Skin of body (tissue), 2 donors: Measurements from ENCODE around the gene RSPO1. TPM values are rescaled to one million over a fixed set of nuclear protein-coding genes. Genes with fewer than 3 reads are reported as not detected.
"Not testable (repeated sequence)": the region's sequence is repeated elsewhere in the genome, so short reads cannot be mapped to it uniquely, and the experiment has no call there.

Source experiments
- DNase-seq: peaks from one replicate; lab custom pipeline; 2025; lab: John Stamatoyannopoulos, UW
- total RNA-seq: library from RNA; depleted of rRNA; stranded (reverse); fragments of >200 nt; gene quantifications from one replicate; pipeline ENCODE4 v1.2.3, GENCODE V29; 2014

The RSPO1 gene
- total RNA-seq: 10.4 TPM

- no peak for DNase-seq
Observed at GRCh38 chr1:37634244-37634991, at the start of gene RSPO1. RSPO1 (minus strand) TSS chr1:37634892; CDS start chr1:37629661, 5,231 bp downstream.

- not testable (repeated sequence) for DNase-seq
Observed at GRCh38 chr1:37684182-37684581, 49.5 kb upstream of the RSPO1 start.

DNA sequence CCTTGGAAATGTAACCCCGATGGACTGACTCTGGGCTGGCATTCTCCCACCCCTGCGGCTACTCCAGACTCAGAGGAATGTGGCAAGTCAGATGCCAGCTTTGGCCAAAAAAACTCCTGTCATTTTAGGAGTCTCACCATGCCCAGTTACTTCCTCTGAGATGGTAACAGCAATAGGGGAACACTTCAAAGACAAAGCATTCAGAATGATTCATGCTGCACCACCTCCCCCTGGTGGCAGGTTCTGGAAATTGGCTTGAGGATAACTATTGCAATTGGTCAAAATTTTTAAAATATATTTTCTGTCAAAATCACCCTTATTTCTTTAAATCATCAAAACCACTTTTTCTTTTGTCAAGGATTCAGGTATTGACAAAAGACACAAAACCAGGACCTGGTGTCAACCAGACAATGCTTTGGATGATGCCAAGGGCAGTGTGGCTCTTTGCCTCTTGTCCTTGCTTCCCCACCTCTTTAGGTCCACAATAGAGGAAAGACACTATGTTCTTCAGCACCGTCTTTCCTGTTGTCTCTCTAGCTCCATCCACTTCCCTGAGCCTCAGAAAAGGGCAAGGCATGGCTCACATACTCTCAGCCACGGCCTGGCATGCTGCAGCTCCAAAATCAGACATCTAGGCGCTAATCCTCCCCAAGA is 47.8 kb upstream of the RSPO1 start:
- DNase-seq: peak; percentile 47

DNA sequence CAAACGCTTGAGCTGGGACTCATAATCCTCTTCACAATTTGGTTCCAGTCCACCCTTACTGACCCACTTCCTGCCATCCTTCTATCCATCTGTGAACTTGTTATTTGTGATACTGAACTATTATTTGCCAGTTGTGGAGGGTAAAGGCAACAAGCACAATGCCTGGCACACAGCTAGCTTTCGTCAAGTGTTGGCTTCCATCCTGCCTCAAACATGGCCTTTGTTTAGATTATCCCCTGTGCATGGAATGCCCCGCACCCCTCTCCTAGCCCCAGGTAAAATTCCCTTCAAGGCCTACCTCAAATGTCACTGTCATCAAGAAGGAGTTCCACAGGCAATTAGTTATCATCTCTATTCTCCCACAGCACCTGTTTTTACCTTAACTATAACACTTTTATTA is 46.2 kb upstream of the RSPO1 start:
- no peak for DNase-seq

GRCh38 chr1:37677808-37678207 is 43.1 kb upstream of the RSPO1 start:
- no peak for DNase-seq

GRCh38 chr1:37677143-37677439 is 42.4 kb upstream of the RSPO1 start:
- DNase-seq: no peak

DNA sequence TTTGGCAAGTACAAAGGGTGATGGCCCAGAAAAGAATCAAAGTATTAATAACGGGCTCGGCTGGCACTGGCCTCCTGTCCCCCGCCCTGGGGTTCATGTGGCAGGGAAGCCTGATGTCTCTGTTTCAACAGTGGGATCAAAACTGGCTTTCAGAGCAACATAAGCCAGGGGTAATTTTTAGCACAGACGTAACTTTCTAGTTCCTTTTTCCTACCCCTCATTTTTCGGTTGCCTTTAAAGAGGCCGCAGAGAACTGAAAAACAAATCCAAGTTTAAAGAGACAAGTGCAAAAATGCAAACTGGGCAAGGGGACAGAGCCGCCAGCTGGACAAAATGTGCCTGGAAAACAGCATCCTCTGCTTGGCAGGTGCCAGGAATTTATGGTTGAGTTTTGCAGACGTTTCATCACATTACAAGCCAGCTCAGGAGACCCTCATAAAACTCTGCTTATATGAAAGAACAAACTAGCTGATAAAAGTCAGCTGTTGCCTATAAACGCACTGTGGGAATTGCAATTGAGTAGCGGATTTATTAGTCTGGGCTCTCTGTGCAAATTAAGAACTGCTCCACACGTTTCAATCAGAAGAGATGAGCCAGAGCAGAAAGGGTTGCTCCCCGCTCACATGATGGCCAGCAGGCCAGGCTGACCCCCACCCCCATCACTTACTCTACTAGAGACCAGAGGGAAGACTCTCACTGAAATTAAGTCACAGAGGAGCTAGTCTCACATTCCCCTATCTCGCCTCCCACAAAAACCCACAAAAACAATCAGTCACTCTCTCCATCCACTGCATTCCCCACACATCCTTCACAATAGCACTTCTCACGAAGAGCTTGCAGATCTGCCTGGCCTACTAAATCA is 41.8 kb upstream of the RSPO1 start:
- DNase-seq: peak; percentile 90

GRCh38 chr1:37673920-37674319 is 39.2 kb upstream of the RSPO1 start:
- no peak for DNase-seq

DNA sequence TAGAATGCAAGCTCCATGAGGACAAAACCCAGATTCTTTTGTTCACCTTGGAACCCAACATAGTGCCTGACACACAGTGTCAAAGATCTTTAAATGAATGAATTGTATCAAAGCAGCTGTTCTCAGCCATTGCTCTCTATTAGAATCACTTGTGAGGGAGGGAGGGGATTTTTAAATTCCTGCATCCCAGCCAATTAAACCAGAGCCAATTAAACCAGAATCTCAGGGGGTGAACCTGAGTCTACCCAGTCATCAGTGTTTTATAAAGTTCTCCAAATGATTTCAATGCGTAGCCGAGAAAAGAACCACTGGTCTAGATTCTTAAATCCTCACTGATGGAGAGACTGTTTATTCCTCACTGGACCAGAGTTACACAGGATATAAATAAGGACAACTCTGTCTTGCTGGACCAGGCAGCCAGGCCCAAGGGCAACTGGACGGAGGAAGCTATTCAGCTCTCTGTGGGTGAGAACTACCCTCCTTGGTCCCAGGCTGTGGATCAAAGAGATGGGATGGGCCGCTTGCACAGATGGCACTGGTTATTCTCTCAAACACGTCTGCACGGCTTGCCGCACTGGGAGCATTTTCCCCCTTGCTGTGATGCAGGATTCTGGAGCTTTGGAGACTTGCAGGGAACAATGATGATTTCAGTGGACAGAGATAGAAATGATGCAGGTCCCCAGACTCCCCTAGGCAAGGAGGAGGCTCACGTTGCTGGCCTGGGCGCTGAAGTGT is 37.6 kb upstream of the RSPO1 start:
- no peak for DNase-seq

DNA sequence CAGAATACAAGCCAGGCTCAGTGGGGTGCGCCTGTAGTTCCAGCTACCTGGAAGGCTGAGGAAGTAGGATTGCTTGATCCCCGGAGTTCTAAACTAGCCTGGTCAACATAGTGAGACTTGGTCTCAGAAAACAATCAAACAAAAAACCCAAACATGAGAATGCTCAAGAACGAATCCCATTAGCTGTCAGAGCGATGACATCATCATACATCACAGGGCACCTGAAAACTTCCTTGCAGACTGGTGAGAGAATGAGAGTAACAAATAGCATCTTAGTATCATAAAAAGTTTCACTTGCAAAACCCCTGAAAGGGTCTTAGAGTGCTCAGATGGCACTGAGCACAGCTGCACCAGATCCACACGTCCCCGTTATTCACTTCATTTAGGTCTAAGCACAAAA is 36.6 kb upstream of the RSPO1 start:
- DNase-seq: no peak

DNA sequence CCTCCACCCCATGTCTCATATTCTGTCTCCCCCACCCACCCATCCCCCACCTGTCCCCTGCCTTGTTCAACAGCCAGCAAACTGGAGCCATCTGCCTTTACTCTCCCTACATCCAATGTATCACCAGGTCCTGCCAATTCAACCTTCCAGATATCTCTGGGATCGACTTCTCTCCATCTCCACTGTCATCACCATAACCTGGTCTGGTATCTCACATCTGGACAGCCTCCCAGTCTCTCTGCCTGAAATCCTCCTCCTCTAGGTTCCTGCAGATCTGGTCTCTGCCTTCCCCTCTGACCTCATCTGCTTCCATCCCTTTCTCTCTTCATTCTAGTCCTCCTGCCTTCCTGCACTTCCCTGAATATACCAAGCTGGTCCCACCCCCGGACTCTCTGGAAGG is 35.4 kb upstream of the RSPO1 start:
- DNase-seq: no peak

GRCh38 chr1:37667023-37667671 is 32.5 kb upstream of the RSPO1 start:
- DNase-seq: peak; percentile 33

DNA sequence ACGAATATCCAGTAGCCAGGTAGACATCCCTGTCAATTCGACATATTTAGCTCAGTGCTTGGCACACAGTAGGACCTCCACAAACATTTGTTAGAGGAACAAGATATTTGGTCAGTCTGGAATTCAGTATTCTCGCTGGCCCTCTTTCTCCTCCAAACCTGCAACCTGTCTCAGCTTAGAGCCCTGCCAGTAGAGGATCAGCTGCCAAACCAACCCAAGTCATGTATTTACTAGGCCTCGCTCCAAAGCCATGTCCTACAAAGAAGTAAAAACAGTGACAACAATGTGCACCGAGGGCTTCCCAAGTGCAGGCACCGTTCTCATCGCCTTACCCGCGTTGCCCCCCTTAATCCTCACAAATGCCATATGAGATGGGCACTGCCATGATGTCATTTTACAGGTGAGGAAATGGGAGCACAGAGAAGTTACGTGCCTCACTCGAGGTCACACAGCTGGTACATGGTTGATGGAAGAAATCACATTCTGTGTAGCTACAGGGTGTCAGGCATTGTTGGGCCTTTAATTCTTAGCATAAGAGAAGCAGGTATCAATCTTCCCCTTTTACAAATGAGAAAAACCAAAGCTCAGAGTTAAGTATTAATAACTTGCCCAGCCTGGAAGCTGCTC is 31.7 kb upstream of the RSPO1 start:
- no peak for DNase-seq

DNA sequence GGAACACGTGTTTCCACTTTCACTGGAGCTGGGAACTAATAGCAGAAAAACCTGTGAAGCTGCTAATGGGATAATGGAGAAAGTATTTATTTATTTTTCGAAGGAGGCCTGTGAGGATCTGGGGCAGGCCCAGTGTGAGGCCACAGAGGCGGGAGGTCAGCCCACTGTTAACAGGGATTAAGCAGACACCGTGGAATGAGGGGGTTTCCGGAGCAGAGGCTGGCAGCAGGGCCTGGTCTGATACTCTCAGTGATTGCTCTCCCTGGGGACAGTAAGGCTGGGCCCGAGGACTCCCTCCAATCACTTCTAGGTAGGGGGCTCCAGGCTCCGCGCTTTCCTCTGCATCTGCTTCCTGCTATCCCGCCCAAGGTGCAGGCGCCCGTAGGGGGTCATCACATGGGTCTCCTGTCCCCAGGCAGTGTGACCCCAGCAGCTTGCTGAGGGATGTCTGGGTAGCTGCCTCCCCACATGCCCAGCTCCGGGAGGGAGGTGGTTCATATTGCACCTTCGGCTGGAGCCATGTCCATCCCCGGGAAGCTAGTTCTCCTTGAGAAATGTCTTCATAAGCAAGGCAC is 28.8 kb upstream of the RSPO1 start:
- no peak for DNase-seq

GRCh38 chr1:37662031-37662755 is 27.5 kb upstream of the RSPO1 start:
- no peak for DNase-seq

DNA sequence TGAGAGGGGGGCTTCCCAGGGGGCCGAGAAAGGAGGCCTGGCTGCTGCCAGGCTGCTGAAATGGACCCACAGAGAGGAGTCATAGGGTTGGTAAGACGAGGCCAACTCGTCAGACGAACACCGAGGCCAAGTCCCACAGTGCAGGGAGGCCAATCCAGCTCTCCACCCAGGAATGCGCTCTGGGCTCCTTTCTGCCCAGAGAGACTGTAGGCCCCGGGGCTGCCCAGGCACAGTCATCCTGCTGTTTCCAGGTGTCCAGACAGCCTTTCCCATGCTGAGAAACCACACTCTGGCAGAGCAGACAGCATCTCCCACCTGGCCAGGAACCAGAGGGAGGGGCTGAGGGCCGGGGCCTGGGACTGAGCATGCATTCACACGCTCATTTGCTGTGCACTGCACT is 26.7 kb upstream of the RSPO1 start:
- no peak for DNase-seq

DNA sequence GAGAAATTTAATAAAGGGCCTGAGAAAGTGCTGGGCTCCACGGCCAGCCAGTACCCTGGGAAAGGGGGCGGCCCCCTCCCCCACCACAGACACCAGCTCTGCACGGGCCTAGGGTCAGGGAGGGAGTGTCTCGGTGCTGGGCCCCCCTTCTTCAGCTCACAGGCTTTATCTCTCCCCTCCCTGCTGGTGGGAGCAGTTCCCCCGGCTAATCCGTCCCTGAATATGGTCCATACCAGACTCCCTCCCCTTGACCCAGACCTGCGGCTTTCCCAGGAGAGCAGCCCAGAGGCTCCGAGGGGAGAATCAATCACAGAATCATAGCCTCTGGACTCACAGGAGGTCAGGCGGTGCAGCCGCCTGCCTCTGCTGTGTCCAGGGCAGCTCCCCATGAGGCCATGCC is 26.0 kb upstream of the RSPO1 start:
- no peak for DNase-seq

DNA sequence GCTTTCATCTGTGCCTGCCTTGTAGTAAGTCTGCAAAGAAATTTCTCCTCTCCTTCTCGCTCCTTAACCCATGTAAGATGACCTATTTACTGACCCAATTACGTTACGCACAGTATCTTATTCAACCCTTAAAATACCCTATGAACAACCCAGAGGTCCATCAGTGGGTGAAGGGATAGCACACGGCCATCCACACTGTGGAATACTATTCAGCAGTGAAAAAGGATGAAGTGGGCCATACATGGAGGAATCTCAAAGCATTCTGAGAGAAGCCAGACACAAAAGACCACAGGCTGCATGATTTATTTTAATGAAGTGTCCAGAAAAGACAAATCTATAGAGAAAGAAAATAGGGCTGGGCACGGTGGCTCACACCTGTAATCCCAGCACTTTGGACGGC is 23.8 kb upstream of the RSPO1 start:
- no peak for DNase-seq

GRCh38 chr1:37657620-37658412 is 23.1 kb upstream of the RSPO1 start:
- no peak for DNase-seq
